IPS-11a (cell line): Measurements from ENCODE around the gene SULT1E1.
"Not testable (repeated sequence)": the region's sequence is repeated elsewhere in the genome, so short reads cannot be mapped to it uniquely, and the experiment has no call there.

Source experiments
- H3K4me3 ChIP-seq: one replicate; pipeline ENCODE4 v1.5.1; 2013; ENCODE audit warnings: low read depth, low read length, control low read depth

The SULT1E1 gene

DNA sequence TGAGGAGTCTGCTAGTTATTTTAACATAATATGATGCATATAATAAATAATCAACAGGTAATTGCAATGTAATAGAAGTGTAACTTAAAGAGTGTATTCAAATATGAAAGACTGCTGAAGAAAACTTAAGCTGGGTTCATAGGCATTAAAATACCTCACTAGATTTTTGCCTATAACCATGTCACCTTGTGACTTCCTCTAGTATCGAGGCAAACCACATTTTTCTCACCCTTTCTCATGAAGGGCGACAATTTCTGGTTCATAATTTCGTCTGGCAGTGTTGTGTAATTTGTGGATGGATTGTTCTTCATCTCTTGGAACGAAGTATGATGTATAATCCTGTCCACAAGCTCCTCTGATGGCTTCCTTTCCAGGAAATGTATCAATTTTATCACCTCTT, 16.0 kb downstream of the SULT1E1 start:
- H3K4me3 ChIP-seq: no peak overlapping the region

DNA sequence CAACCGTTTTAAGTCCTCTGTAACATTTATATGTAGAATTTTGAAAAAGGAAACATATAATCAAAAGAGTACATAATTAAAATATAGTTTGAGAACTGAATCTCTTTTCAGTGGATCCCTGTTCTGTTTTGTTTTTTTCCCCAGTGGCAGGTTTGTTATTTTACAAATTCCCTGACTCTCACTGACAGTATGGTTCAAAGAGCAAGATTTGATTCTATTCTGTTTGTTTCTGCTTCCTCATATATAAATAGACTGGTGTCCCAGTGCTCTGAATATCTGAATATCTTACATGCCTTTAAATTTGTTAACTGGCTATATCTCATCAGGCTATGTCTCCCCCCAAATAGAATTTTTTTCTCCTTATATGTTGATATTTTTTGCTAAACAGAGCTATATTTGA, 16.6 kb downstream of the SULT1E1 start:
- H3K4me3 ChIP-seq: no peak overlapping the region

DNA sequence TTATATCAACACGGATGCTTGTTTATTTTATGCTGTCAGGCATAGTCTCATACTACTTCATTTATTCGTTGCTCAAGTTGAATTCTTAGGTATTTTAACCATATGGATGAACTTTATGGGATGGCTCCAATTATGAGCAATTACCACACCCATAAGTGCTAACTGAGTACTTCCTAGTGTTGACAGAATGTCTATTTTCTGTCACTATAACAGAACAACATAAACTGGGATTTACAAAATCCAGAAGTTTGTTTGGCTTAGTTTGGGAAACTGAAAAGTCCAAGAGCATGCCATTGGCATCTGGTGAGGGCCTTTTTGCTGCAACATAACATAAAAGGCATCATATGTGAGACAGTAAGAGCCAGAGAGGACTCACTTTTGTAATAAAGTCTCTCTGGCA, 21.0 kb downstream of the SULT1E1 start:
- no peak overlapping the region for H3K4me3 ChIP-seq

DNA sequence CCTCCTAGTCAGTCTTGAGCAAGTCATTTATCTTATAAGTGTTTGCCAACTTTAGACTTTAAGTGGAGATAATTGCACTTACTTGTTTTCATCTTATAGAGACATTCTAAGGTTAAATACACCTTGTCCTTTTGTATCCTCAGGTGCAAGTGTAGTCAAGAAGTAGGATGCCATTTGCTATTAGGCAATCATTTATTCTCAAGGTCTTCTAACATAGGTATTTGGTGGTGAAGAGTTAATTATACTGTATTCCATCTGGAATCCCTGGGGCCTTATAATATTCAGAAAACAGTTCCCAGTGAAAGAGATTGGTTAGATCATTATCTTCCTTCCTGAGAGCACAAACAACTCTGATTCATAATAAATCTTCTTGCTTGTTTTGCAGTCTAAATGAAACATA, 23.7 kb downstream of the SULT1E1 start:
- no peak overlapping the region for H3K4me3 ChIP-seq

DNA sequence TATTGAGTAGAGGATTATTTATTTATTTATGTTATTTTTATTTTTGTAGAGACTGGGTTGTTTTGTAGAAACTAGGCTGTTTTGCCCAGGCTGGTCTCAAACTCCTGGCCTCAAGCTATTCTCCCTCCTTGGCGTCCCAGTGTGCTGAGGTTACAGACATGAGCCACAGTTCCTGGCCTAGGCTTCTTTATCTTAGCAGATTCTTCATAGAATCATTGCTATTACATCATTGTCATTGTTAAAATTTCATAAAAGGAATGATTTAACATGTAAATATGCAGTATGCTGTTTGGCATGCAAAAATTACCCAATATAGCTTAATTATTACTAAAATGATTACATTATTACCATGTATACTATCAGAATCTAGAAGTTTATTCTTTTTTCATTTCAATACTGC, 24.2 kb downstream of the SULT1E1 start:
- H3K4me3 ChIP-seq: no peak overlapping the region

DNA sequence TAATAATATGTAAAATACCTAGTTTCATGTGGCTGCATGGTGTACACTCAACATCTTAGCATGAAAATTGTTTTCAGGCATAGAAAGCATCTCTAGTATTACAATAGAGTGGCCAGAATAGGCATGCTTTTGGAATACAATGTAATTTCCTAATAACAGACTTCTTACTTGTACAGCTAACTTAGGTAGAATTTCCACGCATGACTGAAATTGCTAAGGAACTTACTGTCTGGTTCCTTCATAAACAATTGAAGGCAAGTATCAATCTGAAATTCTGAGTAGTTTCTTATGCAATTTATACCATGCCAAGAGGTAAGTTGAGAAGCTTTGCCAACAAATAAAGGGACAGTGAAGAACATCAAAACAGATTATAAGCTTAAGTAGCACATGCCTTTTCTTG, 26.7 kb downstream of the SULT1E1 start:
- H3K4me3 ChIP-seq: no peak overlapping the region

DNA sequence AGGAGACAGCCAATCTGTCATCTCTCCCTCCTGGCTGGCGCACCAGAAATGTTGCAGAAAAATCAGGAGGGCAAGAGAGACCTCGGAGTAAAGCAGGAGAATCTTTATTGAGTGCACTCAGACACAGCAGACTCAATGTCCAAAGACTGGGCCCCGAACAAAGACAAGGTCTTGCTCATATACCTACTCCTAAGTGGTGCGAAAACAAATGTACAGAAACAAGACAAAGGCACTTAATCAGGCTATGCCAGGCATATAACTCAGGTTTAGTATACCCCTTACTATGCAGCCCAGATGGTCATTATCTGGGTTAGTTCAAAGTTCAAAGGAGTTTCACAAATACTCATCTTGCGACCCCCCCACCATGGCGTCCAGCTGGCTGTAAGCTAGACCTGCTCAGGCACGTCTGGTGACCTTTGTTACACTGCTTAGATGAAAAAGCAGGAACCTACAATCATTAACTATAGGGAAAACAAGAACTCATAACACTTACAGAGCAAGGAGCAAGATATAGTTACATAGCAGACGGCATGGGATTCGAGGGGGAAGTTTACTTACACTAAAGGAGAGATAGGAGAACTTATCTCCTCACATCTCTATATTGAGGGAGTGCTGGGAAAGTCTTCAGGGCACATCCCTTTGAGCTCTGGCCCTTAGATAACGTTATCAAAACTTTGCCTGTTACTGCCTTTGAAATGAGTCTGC, 27.5 kb downstream of the SULT1E1 start:
- no peak overlapping the region for H3K4me3 ChIP-seq

DNA sequence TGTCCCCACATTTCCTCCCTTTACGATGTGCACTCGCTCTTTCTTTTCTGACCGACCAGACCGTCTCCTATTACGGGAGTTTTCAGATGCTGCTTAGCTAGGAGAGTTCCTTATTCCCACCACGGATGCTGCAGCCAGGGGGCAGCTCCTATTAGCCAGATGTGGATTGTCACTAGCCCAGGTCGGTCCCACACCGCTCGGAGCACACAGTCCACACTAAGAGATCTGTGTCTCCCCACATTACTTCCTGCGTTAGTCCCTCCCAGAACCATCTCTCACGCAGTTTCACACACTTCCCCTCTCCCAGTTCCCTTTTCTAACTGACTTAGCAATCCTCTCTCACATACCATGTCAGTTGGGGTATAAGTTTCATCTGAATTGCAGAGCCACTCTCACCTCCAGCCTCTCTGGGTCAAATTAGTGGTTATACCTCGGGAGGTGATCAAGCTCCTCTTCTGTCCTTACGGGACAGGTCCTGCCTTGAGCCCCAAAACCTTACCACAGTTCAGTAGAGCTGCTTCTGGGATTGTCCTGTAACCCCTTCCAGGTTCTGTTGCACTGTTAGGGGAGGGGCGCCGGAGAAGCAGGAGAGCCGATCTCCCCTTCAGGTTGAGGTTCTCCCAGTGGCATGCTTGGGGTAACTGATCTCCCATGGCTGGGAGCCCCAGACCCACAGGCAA, 28.2 kb downstream of the SULT1E1 start:
- no peak overlapping the region for H3K4me3 ChIP-seq

DNA sequence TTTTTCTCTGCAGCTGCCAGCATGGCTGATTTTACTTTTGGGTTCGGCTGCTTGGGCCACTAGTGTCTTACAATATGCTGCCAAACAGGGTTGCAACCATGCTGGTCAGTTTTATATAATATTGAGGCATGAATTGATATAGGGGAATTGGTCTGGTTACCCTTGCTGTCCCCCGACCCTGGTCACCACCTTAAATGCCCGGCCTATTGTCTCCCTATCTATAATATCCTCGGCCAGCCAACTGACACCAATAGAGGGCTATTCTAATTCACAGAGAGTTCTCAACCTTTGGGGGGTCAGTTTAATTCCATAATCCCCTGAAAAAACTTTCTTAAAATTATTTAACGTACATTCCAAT, 28.7 kb downstream of the SULT1E1 start:
- no peak overlapping the region for H3K4me3 ChIP-seq

DNA sequence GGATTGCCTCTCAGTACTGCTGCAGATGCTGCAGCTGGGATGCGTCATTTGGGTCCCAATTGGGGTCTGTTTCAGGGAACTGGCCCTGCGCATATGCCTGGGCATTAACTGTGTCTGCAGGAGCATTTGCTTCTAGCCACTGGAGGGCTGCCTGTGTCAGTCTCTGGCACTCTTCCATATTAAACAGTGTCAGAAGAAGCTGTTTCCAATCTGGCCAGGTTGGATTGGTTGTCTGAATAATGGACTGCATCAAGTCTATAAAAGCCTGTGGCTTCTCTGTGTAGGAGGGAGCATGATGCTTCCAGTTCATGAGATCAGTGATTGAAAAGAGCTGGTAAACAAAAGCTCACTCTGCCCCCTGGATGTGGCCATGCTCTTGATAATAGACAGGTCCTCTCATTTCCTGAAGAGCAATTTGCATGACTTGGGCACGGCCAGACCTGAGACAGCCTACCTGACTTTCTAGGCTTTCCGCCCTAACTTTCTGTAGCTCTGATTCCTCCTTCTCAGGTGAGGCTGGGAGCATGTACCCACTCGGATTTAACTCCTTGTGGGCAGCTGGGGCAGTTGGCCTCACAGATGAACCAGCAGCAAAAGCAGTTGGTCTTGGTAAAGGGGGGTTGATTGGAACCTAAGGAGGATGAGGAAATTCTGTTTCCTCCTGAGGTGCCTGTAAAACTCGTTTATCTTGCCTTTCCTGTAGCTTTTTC, 29.2 kb downstream of the SULT1E1 start:
- H3K4me3 ChIP-seq: no peak overlapping the region

DNA sequence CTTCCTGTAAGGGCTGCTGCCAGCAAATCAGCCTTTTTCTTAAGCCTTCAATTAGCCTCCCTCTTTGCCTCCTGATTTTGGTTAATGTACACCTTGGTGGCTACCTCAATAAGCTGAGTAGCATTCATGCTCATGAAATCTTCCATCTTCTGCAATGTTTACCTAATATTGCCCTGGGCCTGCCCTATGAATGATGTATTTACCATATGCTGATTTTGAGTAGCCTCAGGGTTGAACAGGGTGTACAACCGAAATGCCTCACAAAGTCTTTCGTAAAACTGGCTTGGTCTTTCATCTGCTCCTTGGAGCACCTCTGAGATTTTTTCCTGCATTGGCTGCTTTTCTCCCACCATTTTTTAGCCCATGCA, 29.8 kb downstream of the SULT1E1 start:
- H3K4me3 ChIP-seq: no peak overlapping the region

DNA sequence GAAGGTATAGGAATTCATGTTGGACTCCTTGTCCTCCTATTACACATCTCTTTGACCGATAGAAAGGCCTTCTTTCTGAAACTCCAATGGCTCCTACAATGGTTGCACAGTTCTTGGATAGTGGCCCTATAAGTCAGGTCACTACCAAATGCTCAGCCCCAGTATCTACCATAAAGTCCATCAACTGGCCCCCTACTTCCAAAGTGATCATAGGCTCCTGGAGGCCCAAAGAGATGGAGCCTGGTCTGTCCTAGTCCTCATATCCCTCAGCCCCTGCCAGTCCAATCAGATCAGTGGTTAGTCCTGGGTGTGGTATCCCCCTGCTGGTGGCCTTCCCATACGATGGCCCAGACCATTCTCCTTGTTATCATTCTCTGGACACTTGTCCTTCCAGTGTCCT, 30.3 kb downstream of the SULT1E1 start:
- no peak overlapping the region for H3K4me3 ChIP-seq

DNA sequence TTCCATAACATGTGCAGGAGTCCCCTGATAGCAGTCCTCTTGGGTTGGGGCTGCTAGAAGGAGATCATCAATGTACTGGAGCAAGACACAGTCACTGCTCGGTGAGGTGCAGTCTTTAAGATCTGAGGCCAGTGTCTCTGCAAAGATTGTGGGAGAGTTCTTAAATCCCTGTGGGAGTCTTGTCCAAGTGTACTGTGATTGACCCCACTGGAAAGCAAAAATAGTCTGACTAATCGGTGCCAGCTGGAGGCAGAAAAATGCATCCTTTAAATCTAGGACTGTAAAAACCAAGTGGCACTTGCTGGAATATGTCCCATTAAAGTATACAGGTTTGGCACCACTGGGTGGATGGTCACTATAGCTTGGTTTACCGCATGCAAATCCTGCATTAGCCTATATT, 31.1 kb downstream of the SULT1E1 start:
- no peak overlapping the region for H3K4me3 ChIP-seq

DNA sequence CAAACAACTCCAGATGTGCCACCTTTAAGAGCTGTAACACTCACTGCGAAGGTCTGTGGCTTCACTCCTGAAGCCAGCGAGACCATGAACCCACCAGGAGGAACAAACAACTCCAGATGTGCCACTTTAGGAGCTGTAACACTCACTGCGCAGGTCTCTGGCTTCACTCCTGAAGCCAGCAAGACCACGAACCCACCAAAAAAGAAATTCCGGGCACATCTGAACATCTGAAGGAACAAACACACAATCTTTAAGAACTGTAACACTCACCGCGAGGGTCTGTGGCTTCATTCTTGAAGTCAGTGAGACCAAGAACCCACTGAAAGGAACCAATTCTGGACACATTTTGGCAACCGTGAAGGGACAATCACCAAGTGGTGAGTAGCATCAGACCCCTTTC, 34.9 kb downstream of the SULT1E1 start:
- H3K4me3 ChIP-seq: not testable (repeated sequence)

DNA sequence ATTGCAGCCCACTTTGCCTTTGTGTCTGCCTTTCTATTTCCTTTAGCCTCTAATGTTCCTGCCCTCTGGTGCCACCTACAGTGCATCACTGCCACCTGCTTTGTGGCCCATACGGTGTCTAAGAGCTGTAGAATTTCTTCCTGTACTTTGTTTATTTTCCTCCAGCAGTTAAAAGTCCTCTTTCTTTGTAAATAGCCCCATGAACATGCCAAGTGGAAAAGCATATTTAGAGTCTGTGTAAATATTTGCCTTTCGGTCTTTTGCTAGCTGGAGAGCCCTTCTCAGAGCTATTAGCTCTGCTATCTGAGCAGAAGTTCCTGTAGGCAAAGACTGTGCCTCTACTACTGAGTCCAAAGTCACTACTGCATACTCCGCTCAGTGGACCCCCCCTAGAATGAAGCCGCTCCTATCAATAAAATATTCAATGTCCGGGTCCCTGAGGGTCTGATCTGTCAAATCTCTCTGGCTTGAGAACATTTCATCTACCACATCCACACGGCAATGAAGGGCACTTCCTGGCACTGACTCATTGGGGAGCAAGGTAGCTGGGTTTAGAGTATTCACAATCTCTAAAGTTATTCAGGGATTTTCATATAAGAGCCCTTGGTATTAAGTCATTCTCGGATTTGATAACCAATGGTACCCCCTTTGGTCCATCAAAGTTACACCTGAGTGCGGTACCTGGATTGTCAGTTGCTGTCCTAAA, 36.3 kb downstream of the SULT1E1 start:
- H3K4me3 ChIP-seq: no peak overlapping the region

DNA sequence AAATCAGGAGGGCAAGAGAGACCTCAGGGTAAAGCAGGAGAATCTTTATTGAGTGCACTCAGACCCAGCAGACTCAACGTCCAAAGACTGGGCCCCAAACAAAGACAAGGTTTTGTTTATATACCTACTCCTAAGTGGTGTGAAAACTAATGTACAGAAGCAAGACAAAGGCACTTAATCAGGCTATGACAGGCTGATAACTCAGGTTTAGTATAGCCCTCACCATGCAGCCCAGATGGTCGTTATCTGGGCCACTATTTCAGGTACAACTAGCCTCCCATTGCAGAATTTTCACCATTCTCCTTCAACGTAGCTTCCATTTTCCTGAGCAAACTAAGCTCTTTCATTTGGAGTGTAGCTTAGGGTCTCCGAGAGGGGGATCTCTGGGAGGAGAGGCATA, 36.9 kb downstream of the SULT1E1 start:
- H3K4me3 ChIP-seq: no peak overlapping the region

DNA sequence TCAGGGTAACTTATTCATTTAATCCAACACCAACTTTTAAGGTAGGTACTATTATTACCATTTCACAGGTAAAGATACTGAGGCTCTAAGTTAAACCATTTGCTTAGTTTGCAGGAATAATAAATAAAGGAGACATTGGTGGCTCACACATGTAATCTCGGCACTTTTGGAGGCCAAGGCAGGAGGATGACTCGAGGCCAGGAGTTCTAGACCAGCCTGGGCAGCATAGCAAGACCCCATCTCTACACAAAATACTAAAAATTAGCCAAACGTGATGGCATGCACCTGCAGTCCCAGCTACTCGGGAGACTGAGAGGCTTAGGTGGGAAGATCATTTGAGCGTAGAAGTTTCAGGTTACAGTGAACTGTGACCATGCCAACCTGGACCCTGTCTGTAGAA, 37.7 kb downstream of the SULT1E1 start:
- H3K4me3 ChIP-seq: no peak overlapping the region

DNA sequence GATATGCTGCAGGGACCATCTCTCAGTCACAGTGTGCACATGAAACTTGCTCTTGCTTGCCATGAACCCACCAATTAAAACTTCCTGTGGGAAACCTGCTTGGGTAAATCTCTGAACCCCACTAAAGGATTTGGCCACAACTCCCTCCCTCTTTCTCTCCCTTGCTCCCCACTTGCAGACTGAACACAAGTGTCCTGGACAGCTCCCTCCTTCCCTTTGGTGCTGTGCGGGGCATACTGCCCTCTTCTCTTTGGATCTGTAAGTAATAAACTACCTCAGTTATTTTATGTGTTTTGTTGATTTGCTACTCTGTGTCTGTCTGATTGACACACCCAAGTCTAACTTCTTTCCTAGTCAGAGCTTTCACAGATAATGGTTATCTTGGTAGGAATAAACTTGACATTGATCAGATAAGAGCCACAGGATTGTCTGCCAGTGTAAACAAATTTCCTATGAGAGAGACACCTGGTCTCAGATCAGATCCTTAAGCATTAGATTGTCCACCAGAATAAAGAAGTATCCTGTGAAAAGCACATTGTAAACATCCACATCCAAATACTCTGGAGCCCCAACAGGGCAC, 41.8 kb downstream of the SULT1E1 start:
- H3K4me3 ChIP-seq: no peak overlapping the region

DNA sequence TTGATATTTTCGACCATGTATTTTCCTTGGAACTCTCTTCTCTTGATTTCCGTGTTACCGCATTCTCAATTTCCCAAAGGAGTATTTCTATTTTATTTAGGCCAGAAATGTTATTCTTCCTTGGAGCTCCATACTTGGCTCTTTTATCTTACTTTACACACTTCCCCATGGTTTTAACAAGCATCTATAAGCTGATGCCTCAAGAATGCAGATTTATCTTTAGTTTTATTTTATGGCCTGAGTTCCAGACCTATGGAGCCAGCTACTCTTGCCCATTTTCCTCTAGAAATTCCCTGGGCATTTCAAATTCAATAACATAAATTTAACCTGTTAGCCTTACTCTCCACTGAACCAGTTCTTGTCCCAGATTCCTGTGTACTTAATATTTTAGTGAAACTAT, 43.7 kb downstream of the SULT1E1 start:
- H3K4me3 ChIP-seq: no peak overlapping the region

DNA sequence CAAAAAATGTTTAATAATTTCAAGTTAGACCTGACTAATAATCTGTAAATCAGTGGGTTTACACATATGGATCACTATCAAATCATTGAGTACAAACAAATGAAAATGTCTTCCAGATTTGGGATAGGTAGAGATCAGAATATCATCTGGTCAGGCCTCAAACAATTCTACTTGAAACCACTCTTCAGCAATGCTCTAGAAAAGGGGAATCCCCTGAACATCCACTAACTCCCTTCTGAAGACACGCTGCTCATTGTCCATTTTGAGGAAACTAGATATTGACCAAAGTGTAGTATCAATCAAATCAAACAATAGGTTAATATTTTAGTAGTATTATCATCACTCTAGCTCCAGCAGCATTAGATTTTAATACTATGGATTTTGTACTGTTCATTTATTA, 46.3 kb downstream of the SULT1E1 start:
- no peak overlapping the region for H3K4me3 ChIP-seq

DNA sequence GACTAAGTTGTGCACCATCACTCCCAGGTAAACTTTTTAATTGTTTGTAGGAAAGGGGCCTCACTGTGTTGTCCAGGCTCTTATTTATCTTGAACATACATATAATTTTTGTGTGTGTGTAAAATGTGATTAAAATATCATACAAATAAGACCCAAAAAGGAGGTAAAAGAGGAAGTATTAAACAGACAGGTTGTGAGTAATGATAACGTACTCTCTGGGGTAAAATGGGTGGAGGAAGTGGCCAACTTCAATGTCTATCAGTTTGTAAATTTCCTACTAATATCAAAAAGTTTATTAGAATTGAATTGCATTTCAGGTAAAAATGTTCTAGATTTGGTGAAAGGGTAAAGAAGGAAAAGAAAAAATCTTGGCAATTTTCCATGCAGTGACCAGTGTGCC, 48.8 kb downstream of the SULT1E1 start:
- H3K4me3 ChIP-seq: no peak overlapping the region
